AG10803 (cell line): ENCODE results near the gene RHEB.

Source experiments
- DNase-seq: peaks from one replicate; pipeline ENCODE4 v3.0.0; 2010; ENCODE audit warnings: low read depth
- H3K4me3 ChIP-seq: 2 replicates; pipeline ENCODE4 v1.5.1; 2011; ENCODE audit warnings: mild to moderate bottlenecking, low read length, control low read depth
- CTCF ChIP-seq: conservative IDR thresholded peaks from 2 replicates; pipeline ENCODE4 v1.5.1; 2011; ENCODE audit warnings: mild to moderate bottlenecking, low read length, control low read depth, inconsistent platforms

RHEB gene

GRCh38 chr7:151416941-151417315 lies 102.8 kb downstream of the RHEB start:
- no peak for TF ChIP-seq CTCF
- no peak overlapping the region for H3K4me3 ChIP-seq
- DNase-seq = peak; percentile 43

GRCh38 chr7:151416112-151416940 lies 103.4 kb downstream of the RHEB start:
- no peak for DNase-seq
- no peak for TF ChIP-seq CTCF
- H3K4me3 ChIP-seq = no peak overlapping the region
